GM18520 (cell line): Measurements from ENCODE around the gene VPS16.
"Not testable (repeated sequence)": the region's sequence is repeated elsewhere in the genome, so short reads cannot be mapped to it uniquely, and the experiment has no call there.

Source experiments
- ATAC-seq: cut with Tn5 transposase; IDR thresholded peaks from one replicate; pipeline ENCODE4 v1.9.1; 2021; ENCODE audit not compliant: unreplicated experiment

VPS16 gene

DNA sequence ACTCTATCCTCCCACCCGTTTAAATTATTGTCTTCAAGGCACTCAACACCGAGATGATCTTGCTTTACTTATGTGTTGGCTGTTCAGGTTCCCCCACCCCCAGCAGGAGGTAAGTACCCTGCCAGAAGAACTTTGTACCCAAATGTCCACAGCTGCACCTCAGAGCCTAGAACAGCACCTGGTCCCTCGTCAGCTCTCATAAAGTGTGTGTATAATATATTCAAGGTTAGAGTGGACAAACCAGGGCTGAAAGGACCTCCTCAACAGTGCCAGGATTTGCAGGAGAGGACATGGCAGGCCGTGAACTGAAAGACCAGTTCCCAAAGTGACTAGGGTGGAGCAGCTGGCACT, 34.2 kb upstream of the VPS16 start:
- ATAC-seq, result no peak

DNA sequence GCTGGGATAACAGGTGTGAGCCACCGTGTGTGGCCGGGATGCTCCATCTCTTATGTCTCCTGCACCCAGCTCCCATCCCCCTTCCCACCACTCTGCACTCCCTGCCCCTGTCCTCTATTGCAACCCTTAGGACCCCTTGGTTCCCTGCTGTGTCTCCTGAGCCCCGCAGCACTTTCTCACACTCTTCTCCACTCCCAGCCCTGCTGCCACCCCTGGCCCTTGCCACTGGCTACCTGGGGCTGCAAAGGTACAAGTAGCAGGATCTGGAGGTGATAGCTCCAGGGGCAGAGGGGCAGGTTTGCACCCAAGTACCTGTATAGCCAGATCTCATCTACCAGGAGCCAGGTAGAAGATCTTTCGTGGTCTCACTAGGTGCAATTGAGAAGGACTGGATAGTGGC, 33.5 kb upstream of the VPS16 start:
- no peak for ATAC-seq

DNA sequence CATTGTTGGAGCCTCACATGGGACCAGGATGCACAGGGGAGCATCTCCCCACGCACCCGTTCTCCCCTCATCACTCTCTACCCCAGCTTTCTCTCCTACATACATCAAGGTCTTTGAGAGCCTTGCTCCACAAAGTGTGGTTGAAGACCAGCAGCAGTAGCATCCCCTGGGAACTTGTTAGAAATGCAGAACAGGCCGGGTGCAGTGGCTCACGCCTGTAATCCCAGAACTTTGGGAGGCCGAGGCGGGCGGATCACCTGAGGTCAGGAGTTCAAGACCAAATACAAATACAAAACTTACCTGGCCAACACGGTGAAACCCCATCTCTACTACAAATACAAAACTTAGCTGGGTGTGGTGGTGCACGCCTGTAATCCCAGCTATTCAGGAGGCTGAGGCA, 32.6 kb upstream of the VPS16 start:
- ATAC-seq, result not testable (repeated sequence)

DNA sequence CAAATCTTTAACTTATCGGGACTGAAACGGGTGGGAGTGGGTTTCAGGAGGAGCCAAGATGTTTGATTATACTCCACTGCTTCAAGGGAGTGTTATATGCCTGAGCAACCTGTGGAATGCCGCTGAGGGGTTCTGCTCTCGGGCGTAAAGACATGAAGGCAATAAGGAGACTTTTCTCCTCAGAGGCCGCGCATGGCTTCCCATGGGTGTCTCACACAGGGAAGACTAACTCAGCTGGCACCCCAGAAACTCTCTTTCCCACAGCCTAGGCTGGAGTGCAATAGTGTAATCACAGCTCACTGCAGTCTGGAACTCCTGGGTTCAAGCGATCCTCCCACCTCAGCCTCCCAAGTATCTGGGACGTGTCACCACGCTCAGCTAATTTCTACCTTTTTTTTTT, 30.9 kb upstream of the VPS16 start:
- ATAC-seq, result no peak

GRCh38 chr20:2812189-2812588, 28.4 kb upstream of the VPS16 start:
- no peak for ATAC-seq

GRCh38 chr20:2814076-2814475, 26.5 kb upstream of the VPS16 start:
- ATAC-seq, result no peak

DNA sequence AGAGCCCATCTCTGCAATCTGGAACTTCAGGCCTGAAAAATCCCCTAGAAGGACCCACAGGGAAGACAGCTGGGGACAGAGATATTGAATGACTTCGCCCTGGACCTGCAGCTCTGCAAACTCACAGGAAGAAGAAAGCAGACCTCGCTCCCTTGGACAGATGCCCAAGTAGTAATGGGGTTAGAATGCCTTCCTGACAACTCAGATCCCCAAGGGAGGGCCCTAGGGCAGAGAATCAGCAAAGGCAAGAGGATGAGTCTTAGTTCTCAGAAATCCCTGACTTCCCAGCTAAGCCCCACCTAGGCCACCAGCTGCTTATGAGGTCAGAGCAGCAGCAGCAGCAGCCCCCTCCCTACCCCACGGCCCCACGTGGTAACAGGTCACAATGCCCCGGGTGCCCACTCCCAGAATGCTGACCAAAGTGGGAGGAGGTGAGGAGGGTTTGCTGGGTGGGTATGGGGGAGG, 25.9 kb upstream of the VPS16 start, which contains the start of gene C20orf141:
TSS of gene C20orf141 (plus strand) at position 401 of the 465 bp plus-strand sequence. CDS start 198 bp downstream, outside the sequence.
- no peak for ATAC-seq

GRCh38 chr20:2815242-2815900, 25.2 kb upstream of the VPS16 start:
- no peak for ATAC-seq

- ATAC-seq, result no peak
Observed at GRCh38 chr20:2816030-2816582, 24.4 kb upstream of the VPS16 start, which contains the start of gene TMEM239. TSS of gene TMEM239 (plus strand) at chr20:2816364. CDS start at chr20:2816555, 191 bp downstream.

GRCh38 chr20:2816583-2817340, 23.8 kb upstream of the VPS16 start:
- no peak for ATAC-seq

DNA sequence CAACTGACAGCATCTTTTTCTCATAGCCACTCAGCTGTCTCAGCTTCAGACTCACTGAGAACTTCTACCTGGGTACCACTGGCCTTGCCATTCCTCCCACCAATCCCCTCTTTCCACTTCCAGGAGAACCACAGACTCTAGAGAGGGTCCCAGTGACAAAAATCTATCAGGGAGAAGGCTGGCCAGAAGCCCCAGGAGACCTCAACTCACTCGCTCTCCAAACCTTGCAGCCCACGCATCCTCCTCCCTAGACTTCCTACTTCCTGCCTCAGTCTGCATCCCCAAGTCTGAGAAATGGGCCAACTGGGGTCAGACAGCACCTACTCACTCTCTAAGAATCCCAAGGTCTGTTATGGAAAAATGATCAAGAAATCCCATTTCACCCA, 23.2 kb upstream of the VPS16 start:
- no peak for ATAC-seq

- ATAC-seq, result no peak
Observed at GRCh38 chr20:2817891-2818595, 22.5 kb upstream of the VPS16 start.

- ATAC-seq, result no peak
Observed at GRCh38 chr20:2820084-2820895, 20.3 kb upstream of the VPS16 start.

DNA sequence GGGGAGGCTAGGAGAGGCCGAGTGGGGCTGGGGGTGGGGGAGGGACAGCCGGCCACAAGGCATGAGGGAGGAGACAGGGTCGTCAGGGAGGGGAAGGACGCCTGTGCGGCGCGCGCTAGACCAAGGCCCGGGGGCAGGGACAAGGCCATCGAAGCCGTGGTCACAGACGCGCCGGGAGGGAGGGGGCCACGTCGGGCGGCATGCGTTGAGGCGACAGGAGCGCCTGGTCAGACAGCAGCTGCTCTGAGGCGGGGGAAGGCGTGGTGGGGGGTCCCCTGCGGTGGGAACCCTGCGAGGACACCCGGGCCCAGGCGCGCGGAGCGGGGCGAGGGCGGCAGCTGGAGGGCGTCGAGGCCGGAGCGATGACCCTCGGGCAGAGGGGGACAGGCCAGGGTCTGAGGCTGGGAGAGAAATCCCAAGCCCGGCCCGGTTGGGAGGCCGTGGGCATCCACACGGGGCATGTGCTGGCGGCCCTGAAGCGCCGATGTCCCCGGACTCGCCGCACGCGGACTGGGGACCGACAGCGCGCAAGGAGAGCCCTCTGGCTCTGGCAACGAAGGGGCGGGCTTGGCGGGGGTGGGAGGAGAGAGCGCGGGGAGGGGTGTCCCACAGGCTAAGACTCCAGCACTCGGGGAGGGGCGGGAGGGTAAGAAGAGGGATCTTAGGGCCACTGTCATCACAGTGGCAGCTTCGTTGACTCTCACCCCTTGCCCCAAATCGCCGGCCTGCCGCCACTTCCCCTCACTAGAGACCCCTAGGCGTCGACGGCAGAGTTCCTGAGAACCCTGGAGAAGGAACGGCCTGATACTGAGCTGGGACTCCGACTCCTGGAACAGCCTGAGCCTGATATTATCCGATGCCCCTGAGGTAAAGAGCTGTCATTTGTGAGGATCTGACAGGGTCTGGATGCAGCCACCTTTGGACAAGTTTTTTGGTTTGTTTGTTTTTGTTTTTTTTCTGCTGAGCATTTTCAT, 19.4 kb upstream of the VPS16 start:
- no peak for ATAC-seq

- ATAC-seq, result no peak
Observed at GRCh38 chr20:2822073-2822472, 18.5 kb upstream of the VPS16 start.

DNA sequence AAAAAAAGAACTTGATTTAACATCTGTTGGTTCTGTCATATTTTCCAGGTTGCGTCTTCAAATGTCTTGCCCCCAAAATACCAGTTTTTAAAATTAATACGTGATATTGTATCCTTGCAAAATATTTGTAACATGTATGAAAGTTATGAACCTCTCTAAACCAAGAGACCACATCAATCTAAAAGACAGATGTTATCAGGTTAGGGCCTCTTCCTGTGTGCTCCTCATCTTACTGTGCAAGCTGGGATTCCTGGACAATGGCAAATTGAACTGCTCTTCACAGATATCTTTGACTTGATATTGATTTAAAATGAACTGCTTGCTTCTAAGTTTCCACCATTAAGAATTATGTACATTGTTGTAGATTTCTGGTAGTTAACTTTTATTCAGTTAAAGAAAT, 14.8 kb upstream of the VPS16 start:
- no peak for ATAC-seq

GRCh38 chr20:2826655-2827054, 13.9 kb upstream of the VPS16 start:
- ATAC-seq, result no peak

DNA sequence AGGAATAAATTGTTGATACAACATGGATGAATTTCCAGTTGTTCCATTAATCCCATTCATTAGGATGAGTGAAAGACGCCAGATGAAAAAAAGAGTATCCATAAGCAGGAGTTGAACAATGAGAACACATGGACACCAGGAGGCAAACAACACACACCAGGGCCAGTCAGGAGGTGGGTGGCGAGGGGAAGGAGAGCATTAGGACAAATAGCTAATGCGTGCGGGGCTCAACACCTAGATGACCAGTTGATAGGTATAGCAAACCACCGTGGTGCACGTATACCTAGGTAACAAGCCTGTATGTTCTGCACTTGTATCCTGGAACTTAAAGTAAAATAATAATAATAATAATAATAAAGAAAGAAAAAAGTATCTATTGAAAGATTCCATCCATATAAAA, 11.2 kb upstream of the VPS16 start:
- ATAC-seq, result no peak

GRCh38 chr20:2831206-2831605, 9.3 kb upstream of the VPS16 start:
- ATAC-seq, result not testable (repeated sequence)

- ATAC-seq, result no peak
Observed at GRCh38 chr20:2833761-2834160, 6.8 kb upstream of the VPS16 start.
